ENCODE measurements around the gene ITGB8.

ITGB8 gene

GRCh38 chr7:20417260-20417659 lies 86.6 kb downstream of the ITGB8 start:
- no peak overlapping the region for H3K27ac ChIP-seq
- TF ChIP-seq CTCF (IDR thresholded peaks at IDR 0.05) = no peak

- H3K27ac ChIP-seq = no peak overlapping the region
- TF ChIP-seq CTCF (IDR thresholded peaks at IDR 0.05) = no peak
- TF ChIP-seq ZFX (IDR thresholded peaks at IDR 0.05; ENCODE audit: borderline replicate concordance) = no peak
Observed at GRCh38 chr7:20417675-20418382, 87.1 kb downstream of the ITGB8 start.

- TF ChIP-seq ZFX (IDR thresholded peaks at IDR 0.05; ENCODE audit: borderline replicate concordance) = no peak
- TF ChIP-seq CTCF (IDR thresholded peaks at IDR 0.05) = no peak
- no peak overlapping the region for H3K27ac ChIP-seq
Observed at GRCh38 chr7:20424500-20424899, 93.8 kb downstream of the ITGB8 start.

GRCh38 chr7:20430664-20431063 lies 100.0 kb downstream of the ITGB8 start:
- TF ChIP-seq ZFX (IDR thresholded peaks at IDR 0.05; ENCODE audit: borderline replicate concordance) = no peak
- no peak for TF ChIP-seq CTCF (IDR thresholded peaks at IDR 0.05)
- no peak overlapping the region for H3K27ac ChIP-seq

- TF ChIP-seq ZFX (IDR thresholded peaks at IDR 0.05; ENCODE audit: borderline replicate concordance) (no peak), CTCF (IDR thresholded peaks at IDR 0.05) (no peak)
- H3K27ac ChIP-seq = no peak overlapping the region
Observed at GRCh38 chr7:20431146-20431545, 100.4 kb downstream of the ITGB8 start.

GRCh38 chr7:20432071-20432470 lies 101.4 kb downstream of the ITGB8 start:
- H3K27ac ChIP-seq = no peak overlapping the region

More at GRCh38 chr7:20432071-20432470, 101.4 kb downstream of the ITGB8 start:
- no peak for TF ChIP-seq CTCF (IDR thresholded peaks at IDR 0.05)
- TF ChIP-seq ZFX (IDR thresholded peaks at IDR 0.05; ENCODE audit: borderline replicate concordance) = no peak

All from 22Rv1 (cell line).